K562 (cell line): ENCODE measurements around the gene ATXN7. TPM values are rescaled to one million over a fixed set of nuclear protein-coding genes. Genes with fewer than 3 reads are reported as not detected.

ENCODE experiments used
- ARID4B ChIP-seq: sonication (generic); formaldehyde crosslinking; IDR thresholded peaks from 2 replicates; pipeline ENCODE4 v1.8.0; 2022; ENCODE audit warnings: mild to moderate bottlenecking, missing genetic modification reagents
- EGR1 ChIP-seq: fragments of 450-650 bp; conservative IDR thresholded peaks from 2 replicates; pipeline ENCODE4 v1.6.1; 2017; ENCODE audit warnings: mild to moderate bottlenecking
- FOSL1 ChIP-seq: fragments of 200-800 bp; sonication (Bioruptor generic); conservative IDR thresholded peaks from 2 replicates; pipeline ENCODE4 v1.6.1; 2016; ENCODE audit warnings: missing genetic modification characterization, missing compliant biosample characterization
- FOXA1 ChIP-seq: fragments of 450-650 bp; IDR thresholded peaks from 2 replicates; pipeline ENCODE4 v1.6.1; 2016; ENCODE audit warnings: mild to moderate bottlenecking, borderline replicate concordance
- FOXA3 ChIP-seq, 2 experiments: fragments of 450-650 bp in 1 of 2; sonication (generic) in 1 of 2; formaldehyde crosslinking; IDR thresholded peaks in 1 of 2; conservative IDR thresholded peaks in 1 of 2; 2 replicates each; pipeline versions ENCODE4 v1.4.0 to v1.8.0; 2020 to 2022; ENCODE audit warnings: mild to moderate bottlenecking in 2 of 2, missing genetic modification reagents in 1 of 2
- HEY1 ChIP-seq: fragments of 250-450 bp; sonication (Bioruptor Pico); IDR thresholded peaks from 2 replicates; pipeline ENCODE4 v1.5.0; 2020; ENCODE audit warnings: mild to moderate bottlenecking, moderate library complexity, borderline replicate concordance
- MAZ ChIP-seq, 2 experiments: fragments of 450-650 bp in 1 of 2; sonication (generic) in 1 of 2; formaldehyde crosslinking; IDR thresholded peaks in 1 of 2; conservative IDR thresholded peaks in 1 of 2; 2 replicates each; pipeline versions ENCODE4 v1.4.0 to v1.5.0; 2020; ENCODE audit warnings: mild to moderate bottlenecking in 1 of 2, missing genetic modification reagents in 1 of 2
- MBD1 ChIP-seq: fragments of 250-450 bp; sonication (Bioruptor Pico); IDR thresholded peaks from 2 replicates; pipeline ENCODE4 v1.8.0; 2022; ENCODE audit warnings: inconsistent platforms
- PCBP2 ChIP-seq: fragments of 200-400 bp; formaldehyde crosslinking; IDR thresholded peaks from 2 replicates; pipeline ENCODE4 v1.6.1; 2018; ENCODE audit warnings: low read length, low read depth, mild to moderate bottlenecking, moderate library complexity; ENCODE audit not compliant: poor library complexity, severe bottlenecking
- POLR2AphosphoS2 ChIP-seq: IDR thresholded peaks from 2 replicates; pipeline ENCODE4 v1.6.1; 2012; ENCODE audit warnings: low read length, improper control_type of control experiment
- SP2 ChIP-seq: IDR thresholded peaks from 2 replicates; pipeline ENCODE4 v1.6.1; 2011; ENCODE audit warnings: mild to moderate bottlenecking, low read depth, low read length, moderate library complexity; ENCODE audit not compliant: poor library complexity, severe bottlenecking; ENCODE audit errors: extremely low read depth
- SRSF1 ChIP-seq: fragments of 200-400 bp; formaldehyde crosslinking; IDR thresholded peaks from 2 replicates; pipeline ENCODE4 v1.6.1; 2017; ENCODE audit warnings: mild to moderate bottlenecking, low read depth, low read length, moderate library complexity
- ZNF395 ChIP-seq: fragments of 200-800 bp; sonication (Bioruptor generic); IDR thresholded peaks from 2 replicates; pipeline ENCODE4 v1.6.1; 2017; ENCODE audit warnings: missing genetic modification characterization, missing compliant biosample characterization
- polyA plus RNA-seq, 8 experiments: library from polyadenylated mRNA; depleted of rRNA in 4 of 8; stranded (reverse) in 5 of 8; unstranded in 3 of 8; fragments of >200 nt; fragmentation: Nextera tagmentation in 2 of 8; fragmentation: Illumina TruSeq in 1 of 8; extraction: Ambion mirVana in 2 of 8; extraction: Trizol in 1 of 8; gene quantifications; 2 replicates each; pipeline versions ENCODE4 v1.2.1 to v1.2.3, GENCODE V29; 2011 to 2014; ENCODE audit warnings: inconsistent platforms in 1 of 8, missing spikeins in 1 of 8
- total RNA-seq, 7 experiments: library from RNA; depleted of rRNA in 6 of 7; stranded (reverse); fragments of >200 nt in 6 of 7; fragmentation: Illumina TruSeq in 2 of 7; extraction: Trizol in 2 of 7; gene quantifications; 2 replicates each; pipeline versions ENCODE4 v1.2.1 to v1.2.3, GENCODE V29; 2011 to 2021; ENCODE audit warnings: low replicate concordance in 1 of 7

The ATXN7 gene
- total and polyA plus RNA-seq, 9 of the 15 experiments (the other 6 are each of a cell fraction or from before 2014, with no cell fraction given) = 0.41 to 9.2 (median 6.7) TPM

GRCh38 chr3:63864008-63864964 lies 619 bp downstream of the ATXN7 start (continued):
- 0 out of 4 replicates have a peak, but pooled peaks of 1 of the 2 experiments have one; percentile 19 for TF ChIP-seq MAZ (CRISPR knock-in tag; conservative IDR thresholded peaks at IDR 0.05 in 1 of 2, IDR thresholded peaks at IDR 0.05 in 1 of 2)
- TF ChIP-seq ZNF395 (CRISPR knock-in tag) = no peak
- no peak for TF ChIP-seq POLR2AphosphoS2
- no peak for TF ChIP-seq FOXA3 (CRISPR knock-in tag; conservative IDR thresholded peaks at IDR 0.05 in 1 of 2, IDR thresholded peaks at IDR 0.05 in 1 of 2)
- no peak for TF ChIP-seq SP2
- TF ChIP-seq EGR1 = peak; percentile 47
- TF ChIP-seq SRSF1 = no peak
- TF ChIP-seq MBD1 (CRISPR knock-in tag) = no peak
- no peak for TF ChIP-seq FOXA1
- no peak for TF ChIP-seq PCBP2
- TF ChIP-seq HEY1 (CRISPR knock-in tag) = no peak
- TF ChIP-seq ARID4B (CRISPR knock-in tag) = no peak
- no peak for TF ChIP-seq FOSL1 (tag)
